AG09319 (cell line): ENCODE results near the gene CFAP298.

ENCODE experiments used
- DNase-seq: peaks from one replicate; pipeline ENCODE4 v3.0.0-alpha.2; 2010; ENCODE audit warnings: low read depth; ENCODE audit errors: extremely low read depth
- TF ChIP-seq, protein P1 (sequence below): IDR thresholded peaks from 2 replicates; pipeline ENCODE4 v1.5.1; 2011; ENCODE audit warnings: low read depth, mild to moderate bottlenecking, inconsistent platforms, low read length, moderate library complexity

CFAP298 gene

DNA sequence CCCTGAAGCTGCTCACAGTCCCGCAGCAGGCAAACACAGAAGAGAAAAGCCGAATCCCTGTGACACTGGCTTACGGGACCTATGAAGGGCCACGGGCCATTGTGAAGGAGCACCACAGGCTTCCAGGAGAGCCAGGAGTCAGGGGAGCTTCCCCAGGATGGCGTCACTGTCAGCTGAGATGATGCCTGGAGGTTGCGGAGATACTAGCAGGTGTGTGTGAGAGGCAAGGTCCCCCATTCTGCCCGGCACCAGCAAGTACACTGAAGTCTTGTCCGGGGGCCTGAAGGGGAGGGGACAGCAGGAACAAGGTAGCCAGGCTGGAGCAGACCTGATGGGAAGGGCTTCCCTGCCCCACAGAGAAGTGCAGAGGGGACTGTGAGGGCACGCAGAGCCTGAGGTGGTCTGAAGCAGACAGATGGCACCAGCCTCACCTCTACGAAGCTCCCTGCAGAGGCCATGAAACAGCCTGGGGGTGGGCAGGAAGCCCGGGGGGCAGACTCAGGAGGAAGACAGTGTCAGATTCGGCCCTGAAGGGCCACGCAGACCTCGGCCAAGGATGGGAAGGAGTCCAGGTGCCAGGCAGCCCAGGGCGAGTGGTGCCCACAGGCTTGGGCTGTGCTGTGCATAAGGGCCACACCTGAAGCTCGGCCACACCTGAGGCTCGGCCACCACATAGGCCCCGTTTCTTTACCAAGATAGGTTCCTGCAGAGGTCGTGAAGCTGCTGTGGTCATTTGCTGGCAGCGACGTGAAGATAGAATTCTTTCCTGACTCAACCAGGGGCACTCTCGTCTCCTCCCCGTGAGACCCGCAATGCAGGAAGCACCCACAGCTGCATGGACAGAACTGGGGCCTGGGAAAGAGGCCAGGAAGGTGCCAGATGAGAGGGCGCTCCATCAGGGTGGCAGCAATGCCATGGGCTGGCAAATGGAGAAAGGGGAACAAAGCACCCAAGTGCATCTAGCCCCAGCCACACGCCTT, 36.9 kb downstream of the CFAP298 start:
- no peak for DNase-seq
- TF ChIP-seq, protein P1, sequence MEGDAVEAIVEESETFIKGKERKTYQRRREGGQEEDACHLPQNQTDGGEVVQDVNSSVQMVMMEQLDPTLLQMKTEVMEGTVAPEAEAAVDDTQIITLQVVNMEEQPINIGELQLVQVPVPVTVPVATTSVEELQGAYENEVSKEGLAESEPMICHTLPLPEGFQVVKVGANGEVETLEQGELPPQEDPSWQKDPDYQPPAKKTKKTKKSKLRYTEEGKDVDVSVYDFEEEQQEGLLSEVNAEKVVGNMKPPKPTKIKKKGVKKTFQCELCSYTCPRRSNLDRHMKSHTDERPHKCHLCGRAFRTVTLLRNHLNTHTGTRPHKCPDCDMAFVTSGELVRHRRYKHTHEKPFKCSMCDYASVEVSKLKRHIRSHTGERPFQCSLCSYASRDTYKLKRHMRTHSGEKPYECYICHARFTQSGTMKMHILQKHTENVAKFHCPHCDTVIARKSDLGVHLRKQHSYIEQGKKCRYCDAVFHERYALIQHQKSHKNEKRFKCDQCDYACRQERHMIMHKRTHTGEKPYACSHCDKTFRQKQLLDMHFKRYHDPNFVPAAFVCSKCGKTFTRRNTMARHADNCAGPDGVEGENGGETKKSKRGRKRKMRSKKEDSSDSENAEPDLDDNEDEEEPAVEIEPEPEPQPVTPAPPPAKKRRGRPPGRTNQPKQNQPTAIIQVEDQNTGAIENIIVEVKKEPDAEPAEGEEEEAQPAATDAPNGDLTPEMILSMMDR = no peak

DNA sequence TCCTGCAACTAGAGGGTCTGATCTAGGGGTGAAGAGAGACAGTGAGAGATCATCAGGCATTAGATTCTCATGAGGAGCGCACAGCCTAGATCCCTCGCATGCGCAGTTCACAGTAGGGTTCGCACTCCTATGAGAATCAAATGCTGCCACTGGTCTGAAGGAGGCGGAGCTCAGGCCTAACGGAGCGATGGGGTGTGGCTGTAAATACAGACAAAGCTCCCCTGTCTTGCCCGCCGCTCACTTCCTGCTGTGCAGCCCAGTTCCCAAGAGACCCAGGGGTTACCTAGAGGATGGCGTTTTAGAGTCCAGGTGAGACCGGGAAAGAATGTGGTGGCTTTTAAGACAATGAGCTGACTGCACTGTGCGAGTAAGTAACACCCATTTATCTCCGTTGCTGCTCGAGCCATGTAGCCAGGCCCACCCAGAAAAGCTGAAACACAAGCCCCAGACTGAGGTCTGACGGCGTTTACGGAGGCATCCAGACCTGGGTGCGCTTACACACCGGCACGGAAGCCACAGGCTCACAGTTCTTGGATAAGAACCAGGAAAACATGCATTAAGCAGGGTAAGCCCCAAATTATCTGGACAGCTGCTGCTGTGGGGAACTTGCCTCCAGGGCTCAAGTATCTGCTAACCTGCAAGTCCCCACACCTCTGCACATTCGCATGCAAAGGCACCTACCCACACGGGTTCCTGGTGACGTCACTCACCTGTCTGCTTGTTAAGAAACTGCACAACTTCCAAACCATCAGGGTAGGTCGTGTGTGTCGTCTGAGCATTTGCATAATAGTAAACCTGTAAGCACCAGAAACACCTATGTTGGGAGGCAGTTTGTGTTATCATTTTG, 39.4 kb downstream of the CFAP298 start:
- DNase-seq = no peak
- TF ChIP-seq, protein P1 = no peak

DNA sequence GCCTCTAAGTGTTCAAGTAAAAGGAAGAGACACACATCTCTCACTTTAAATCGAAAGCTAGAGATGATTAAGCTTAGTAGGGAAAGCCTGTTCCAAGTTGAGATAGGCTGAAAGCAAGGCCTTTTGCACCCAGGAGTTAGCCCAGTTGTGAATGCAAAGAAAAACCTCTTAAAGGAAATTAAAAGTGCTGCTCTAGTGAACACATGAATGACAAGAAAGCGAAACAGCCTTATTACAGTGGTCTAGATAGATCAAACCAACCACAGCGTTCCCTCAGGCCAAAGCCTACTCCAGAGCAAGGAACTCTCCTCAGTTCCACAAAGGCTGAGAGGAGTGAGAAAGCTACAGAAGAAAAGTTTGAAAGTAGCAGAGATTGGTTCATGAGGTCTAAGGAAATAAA, 41.7 kb downstream of the CFAP298 start:
- TF ChIP-seq, protein P1 = no peak
- no peak for DNase-seq

DNA sequence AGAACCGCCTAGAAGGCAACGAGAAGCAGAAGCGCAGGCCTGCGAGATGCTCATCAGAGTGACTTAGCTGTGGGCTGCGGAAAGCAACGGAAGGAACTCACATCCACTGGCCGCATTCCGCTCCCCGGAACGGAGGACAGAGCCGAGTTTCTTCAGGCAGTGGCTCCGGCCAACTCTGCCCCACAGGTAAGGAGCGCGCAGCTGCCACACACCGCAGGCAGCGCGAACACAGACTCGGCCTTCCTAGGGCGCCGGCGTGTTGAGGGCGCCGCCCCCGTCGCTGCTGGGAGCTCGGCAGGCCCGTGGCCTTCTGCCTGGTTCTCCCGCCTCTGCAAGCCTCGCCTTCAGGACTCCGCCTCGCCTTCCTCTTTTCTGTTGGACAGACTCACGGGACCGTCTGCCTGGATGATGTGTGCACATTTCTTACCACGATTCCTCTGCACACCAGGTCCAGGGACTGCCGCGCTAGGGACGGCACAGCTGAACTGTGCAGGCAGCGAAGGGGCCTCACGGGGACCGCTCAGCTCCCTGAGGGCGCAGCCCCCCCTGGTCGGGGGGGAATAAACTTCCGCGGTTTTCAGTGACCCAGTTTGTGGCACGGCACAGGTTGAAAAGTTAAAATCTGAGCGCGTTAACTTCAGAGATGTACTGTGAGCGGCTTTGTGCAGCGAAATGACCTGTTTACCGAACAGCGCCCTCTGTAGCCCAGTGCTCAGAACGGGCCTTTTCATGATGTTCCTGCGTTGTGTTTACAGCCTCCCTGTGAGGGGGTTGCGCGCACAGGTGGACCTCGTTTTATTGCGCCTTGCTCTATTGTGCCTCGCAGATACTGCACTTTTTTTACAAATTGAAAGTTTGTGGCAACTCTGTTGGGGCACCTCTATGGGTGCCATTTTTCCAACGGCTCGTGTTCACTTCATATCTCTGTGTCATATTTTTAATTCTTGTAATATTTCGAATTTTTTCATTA, 42.6 kb downstream of the CFAP298 start:
- peak; percentile 40 for DNase-seq
- TF ChIP-seq, protein P1 = peak; percentile 88

DNA sequence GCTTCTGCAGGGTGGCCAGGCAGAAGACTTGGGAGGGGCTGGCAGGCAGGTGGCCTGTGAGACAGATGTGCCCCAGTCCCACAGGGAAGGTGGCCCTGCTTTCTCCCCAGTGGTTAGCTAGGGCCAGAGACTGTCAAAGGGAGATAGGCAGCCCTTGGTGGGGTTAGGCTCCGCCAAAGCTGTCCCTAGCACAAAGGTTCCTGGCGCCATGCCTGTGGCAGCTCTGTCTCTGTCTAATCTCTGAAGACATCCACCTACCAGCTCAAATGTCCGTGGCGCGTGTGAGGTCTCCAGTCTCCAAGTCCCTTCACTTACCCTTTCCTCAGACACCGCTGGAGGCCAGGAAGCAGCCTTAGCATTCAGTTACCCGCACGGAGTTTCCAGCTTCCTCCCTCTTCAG, 44.6 kb downstream of the CFAP298 start:
- TF ChIP-seq, protein P1 = no peak
- no peak for DNase-seq

DNA sequence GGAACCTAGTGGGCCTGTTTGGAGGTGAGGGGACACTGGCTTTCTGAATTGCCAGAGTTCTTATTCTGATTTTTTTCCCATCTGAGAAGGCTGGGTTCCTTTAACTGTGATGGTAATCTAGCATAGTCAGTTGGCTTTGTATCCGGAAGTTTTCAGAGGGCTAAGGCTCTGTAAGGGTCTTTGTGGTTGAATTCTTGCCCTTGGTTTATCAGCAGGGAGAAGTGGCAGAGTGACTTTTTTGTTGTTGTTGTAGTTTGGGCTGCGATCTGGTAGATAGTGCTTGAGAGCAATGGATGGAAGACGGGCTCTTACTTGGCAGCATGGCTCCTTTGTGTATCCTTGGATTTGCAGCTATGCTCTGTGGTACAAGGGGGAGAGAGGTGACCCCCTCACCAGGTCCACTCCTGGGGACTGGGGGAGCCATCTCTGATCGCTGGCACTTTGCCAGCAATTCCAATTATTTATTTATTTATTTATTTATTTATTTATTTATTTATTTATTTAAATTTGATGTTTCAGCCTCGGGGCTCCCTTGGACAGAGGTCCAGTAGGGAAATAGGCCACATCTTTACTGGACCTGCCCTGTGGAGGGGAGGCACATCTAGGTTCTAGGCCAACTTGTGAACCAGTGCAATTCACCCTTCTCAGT, 45.3 kb downstream of the CFAP298 start:
- TF ChIP-seq, protein P1 = no peak
- DNase-seq = no peak
